GM10847 (cell line): ENCODE data around the gene CD164.

Source experiments
- POLR2A ChIP-seq: IDR thresholded peaks from 2 replicates; pipeline ENCODE4 v1.6.1; 2011; ENCODE audit not compliant: insufficient read length; ENCODE audit errors: extremely low read depth

Gene CD164

GRCh38 chr6:109360281-109360680, 22.0 kb downstream of the CD164 start:
- no peak for TF ChIP-seq POLR2A

GRCh38 chr6:109359248-109359647, 23.0 kb downstream of the CD164 start:
- TF ChIP-seq POLR2A: no peak

DNA sequence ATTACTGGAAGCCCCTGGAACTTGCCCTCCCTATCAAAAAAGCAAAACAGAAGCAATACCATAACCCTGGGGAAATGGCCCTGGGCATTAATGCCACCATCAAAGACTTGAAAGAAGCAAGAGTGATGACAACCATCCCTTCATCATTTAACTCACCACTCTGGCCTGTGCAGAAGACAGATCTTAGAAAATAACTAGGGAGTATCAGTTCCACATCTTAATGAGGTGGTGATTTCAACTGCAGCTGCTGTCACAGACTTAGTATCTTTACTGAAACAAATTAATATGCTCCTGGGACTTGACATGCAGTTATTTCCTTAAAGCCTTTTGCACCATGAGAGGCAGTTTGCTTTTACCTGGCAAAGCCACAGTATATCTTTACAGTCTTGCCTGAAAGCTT, 24.1 kb downstream of the CD164 start:
- TF ChIP-seq POLR2A: no peak

- TF ChIP-seq POLR2A: no peak
Measured at GRCh38 chr6:109356237-109356636, 26.0 kb downstream of the CD164 start.

DNA sequence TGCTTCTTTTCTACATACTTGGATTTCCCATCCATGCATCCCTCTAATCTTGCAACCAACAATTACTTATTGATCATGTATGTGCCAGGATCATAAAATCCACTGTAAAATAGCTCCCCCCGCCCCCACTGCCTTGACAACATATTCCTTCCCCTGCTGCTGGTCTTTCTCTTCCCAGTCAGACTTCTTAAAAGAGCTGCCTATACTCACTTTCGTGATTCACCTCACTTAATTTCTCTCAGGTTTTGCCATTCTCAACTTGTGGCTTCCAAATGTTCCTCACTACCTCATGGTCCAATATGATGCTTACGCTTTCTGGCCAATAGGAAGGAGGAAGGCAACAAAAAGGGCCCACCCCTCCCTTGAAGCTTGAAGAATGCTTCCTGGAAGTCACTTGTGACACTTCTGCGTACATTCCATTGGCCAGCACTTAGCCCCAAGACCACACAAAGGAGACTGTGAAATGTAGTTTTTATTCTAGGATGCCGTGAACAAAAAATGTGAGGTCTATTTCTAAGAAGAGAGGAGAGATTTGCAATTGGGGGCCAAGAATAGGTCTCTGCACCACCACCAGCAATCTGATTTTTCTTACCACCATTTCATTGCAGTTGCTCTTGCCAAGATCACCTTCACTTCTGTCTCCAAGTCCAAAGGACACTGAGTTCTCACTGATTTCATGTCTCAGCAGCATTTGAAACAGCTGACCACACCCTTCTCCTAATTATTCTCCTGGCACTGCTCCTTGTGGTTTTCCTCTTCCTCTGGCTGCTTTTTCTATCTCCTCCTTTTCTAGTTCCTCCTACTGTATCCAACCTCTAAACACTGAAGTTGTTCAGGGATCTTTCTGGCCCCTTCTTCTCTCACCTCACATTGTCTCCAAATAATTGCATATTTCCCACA, 30.8 kb downstream of the CD164 start:
- no peak for TF ChIP-seq POLR2A

GRCh38 chr6:109349419-109349987, 32.8 kb downstream of the CD164 start:
- no peak for TF ChIP-seq POLR2A

- TF ChIP-seq POLR2A: no peak
Measured at GRCh38 chr6:109348226-109348625, 34.0 kb downstream of the CD164 start.

- TF ChIP-seq POLR2A: no peak
Measured at GRCh38 chr6:109347779-109348178, 34.5 kb downstream of the CD164 start.

DNA sequence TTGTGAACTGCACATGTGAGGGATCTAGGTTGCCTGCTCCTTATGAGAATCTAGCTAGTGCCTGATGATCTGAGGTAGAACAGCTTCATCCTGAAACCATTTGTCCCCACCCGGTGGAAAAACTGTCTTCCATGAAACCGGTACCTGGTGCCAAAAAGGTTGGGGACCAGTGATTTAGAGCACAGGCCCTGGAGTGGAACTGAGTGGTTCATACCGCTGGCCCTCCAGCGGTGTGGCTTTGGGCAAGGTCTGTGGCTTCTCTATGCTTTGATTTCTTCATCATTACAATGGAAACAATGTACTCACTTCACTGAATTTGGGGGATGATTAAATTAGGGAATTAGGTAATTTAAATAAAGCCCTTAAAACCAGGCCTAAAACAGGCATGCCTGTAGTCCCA, 36.3 kb downstream of the CD164 start:
- TF ChIP-seq POLR2A: no peak

- TF ChIP-seq POLR2A: no peak
Measured at GRCh38 chr6:109344226-109344625, 38.0 kb downstream of the CD164 start.

GRCh38 chr6:109343518-109343917, 38.7 kb downstream of the CD164 start:
- no peak for TF ChIP-seq POLR2A

DNA sequence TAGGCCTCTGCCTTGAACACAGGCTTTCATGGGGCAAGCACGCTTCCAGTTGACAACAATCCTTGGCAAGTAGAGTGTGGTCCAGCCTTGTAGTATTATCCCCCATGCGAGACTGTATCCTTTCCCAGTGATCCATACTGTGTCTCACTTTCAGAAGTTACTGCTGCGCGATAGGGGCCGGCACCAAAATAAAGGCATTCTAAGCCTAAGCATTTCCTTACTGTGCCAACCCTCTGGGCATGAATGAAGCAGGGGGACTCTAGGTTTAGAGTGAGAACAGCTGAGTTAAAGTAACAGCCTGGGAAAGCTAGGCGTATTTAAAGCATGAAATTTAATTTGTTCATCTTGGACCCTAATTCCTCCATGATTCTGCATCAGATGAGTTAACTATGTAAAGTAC, 39.4 kb downstream of the CD164 start:
- TF ChIP-seq POLR2A: no peak

- no peak for TF ChIP-seq POLR2A
Measured at GRCh38 chr6:109342506-109342905, 39.8 kb downstream of the CD164 start.

DNA sequence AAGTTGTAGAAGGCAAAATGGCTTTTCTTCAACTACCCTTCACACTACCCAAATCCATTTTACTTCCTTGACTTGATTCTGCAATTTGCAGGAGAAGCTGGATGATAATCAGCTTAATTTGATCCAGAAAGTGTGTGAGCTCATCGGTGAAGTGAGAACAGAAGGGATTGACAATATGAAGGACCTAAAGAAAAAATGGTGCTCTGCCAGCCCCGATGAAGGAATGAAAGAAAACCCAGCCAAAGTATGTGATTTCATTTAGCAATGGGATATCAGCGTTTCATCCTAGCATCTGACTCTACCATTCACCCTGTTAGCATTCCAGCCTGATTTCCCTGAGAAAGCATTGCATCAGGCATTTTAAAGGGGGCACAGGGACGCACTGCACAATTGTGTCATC, 41.5 kb downstream of the CD164 start:
- no peak for TF ChIP-seq POLR2A

- TF ChIP-seq POLR2A: no peak
Measured at GRCh38 chr6:109339906-109340678, 42.2 kb downstream of the CD164 start.
